Measurements from ENCODE around the gene HPSE2.

DNA sequence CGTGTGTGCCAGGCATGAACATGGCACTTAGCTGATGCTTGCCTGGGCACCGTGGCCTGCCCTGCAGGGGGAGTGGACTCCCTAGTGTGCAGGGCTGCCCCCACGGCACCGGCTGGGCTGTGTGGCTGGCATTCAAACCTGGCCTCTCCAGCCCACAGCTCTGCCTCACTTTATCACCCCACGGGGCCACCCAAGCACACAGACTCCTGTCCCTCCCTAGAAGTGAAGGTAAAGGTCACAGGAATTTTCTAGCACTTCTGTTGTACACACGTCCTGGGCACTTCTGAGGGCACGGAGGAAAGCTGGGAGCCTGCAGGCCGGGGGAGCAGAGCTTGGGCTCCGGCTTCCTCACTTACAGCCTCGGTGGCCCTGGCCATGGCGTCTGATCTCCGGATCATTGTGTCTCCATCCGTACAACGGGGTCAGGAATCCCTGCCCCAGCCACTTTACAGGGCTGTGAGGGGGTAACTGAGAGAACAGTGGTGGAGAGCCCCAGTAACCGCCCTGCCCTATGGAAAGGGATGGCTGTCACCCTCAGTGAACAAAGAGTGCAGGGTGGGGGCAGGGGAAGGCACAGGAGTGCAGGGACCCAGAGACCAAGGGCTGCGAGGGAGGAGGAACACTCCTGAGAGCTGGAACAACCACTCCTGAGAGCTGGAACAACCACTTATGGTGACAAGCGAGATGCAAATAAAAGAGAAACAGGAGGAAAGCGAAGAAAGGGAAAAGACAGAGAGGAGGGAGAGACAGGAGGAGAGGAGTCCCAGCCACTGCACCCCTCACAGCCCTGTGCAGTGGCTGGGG lies 816.8 kb downstream of the HPSE2 start:
- TF ChIP-seq, protein P1, sequence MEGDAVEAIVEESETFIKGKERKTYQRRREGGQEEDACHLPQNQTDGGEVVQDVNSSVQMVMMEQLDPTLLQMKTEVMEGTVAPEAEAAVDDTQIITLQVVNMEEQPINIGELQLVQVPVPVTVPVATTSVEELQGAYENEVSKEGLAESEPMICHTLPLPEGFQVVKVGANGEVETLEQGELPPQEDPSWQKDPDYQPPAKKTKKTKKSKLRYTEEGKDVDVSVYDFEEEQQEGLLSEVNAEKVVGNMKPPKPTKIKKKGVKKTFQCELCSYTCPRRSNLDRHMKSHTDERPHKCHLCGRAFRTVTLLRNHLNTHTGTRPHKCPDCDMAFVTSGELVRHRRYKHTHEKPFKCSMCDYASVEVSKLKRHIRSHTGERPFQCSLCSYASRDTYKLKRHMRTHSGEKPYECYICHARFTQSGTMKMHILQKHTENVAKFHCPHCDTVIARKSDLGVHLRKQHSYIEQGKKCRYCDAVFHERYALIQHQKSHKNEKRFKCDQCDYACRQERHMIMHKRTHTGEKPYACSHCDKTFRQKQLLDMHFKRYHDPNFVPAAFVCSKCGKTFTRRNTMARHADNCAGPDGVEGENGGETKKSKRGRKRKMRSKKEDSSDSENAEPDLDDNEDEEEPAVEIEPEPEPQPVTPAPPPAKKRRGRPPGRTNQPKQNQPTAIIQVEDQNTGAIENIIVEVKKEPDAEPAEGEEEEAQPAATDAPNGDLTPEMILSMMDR (IDR thresholded peaks at IDR 0.05; ENCODE audit: borderline replicate concordance, extremely low read depth, low read length, poor library complexity, severe bottlenecking) = no peak
- TF ChIP-seq EZH2 (IDR thresholded peaks at IDR 0.05; ENCODE audit: borderline replicate concordance, low read depth, low read length, severe bottlenecking) = no peak

Measured in DND-41 (cell line).